Stimulated activated effector memory CD8-positive, alpha-beta T cell treated with anti-CD3 and anti-CD28 coated beads, Interleukin-12 subunit alpha, Interleukin-12 subunit beta, amount 100 ng/mL, for 72 hours (primary cell): ENCODE results near the gene SURF2.

Source experiments
- ATAC-seq: fragments of 150-1000 bp; cut with Tn5 transposase; 2 replicates; pipeline ENCODE4 v1.10.0; 2021
- DNase-seq, 2 donors: peaks; one replicate each; pipeline ENCODE4 v3.0.0; 2021 to 2022; ENCODE audit warnings: low spot score in 2 of 2
- H3K27ac Mint-ChIP-seq: one replicate; pipeline ENCODE4 v1.8.0; 2022; ENCODE audit warnings: mild to moderate bottlenecking, mixed read lengths
- H3K36me3 Mint-ChIP-seq: one replicate; pipeline ENCODE4 v1.8.0; 2022; ENCODE audit warnings: mild to moderate bottlenecking, mixed read lengths
- H3K4me1 Mint-ChIP-seq: one replicate; pipeline ENCODE4 v1.8.0; 2022; ENCODE audit warnings: mixed read lengths
- H3K4me3 Mint-ChIP-seq: one replicate; pipeline ENCODE4 v1.8.0; 2022; ENCODE audit warnings: mild to moderate bottlenecking, mixed read lengths
- H3K9me3 Mint-ChIP-seq: one replicate; pipeline ENCODE4 v1.8.0; 2022; ENCODE audit warnings: mixed read lengths

Gene SURF2

DNA sequence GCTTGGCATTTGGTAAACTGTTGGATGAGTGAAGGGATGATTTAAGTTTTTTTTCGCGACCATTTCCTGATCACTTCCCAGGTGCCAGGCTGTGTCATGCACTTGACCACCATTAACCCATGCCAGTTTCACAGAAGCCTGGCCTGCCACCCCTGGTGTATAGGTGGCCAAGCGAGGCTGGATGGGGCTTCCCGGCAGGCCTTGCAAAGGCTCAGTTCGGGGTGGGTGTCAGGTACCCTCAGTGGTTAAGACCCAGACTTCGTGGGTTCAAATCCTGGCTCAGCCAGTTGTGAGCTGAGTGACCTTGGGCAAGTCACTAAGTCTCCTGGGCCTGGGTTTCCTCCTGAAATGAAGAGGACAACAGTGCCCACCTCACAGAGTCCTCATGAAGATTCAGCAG lies 10.8 kb upstream of the SURF2 start:
- no peak overlapping the region for H3K4me3 Mint-ChIP-seq
- DNase-seq: no peak
- peaks cover 86% of the 10 kb centered on the region for H3K36me3 Mint-ChIP-seq
- no peak overlapping the region for H3K27ac Mint-ChIP-seq
- H3K9me3 Mint-ChIP-seq: no peaks in the 10 kb centered on the region
- ATAC-seq: no peak
- H3K4me1 Mint-ChIP-seq: peaks cover 58% of the 10 kb centered on the region

DNA sequence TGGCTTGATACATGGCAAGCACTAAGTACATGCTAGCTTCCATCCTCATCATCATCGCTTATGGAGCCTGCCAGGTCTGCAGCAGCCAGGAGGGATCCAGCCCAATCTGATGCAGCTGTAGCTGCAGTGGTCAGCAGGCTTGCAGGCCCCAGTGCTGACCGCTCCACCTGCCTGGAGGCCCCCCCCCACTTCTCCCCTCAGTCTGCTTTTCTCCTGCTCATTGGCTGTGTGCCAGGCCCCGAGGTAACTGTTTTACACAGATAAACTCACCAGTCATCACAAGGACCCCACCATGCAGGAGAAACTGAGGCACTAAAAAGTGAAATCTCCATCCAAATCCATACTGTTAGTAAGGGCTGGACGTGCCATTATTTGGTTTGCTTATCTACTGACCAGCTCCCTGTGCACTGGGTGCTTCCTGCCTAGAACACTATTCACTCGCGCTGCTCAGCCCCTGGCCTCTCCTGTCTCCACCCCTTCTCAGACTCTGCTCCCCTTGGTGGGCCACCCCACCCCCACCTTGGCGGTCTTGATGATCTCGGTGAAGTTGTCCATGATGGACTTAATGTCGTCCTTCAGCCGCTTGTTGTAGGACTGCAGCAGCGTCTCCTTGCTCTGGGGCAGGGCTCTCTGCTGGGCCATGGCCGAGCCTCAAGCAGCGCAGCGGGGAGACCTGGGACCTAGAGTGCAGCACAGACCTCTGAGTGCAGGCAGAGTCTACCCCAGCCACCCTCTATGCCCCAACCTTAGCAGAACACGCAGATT lies 10.1 kb upstream of the SURF2 start:
- ATAC-seq (no peak), DNase-seq (no peak)
- Mint-ChIP-seq H3K27ac (peak overlapping the region; percentile 100), H3K4me3 (peak overlapping the region; percentile 99), H3K36me3 (peaks cover 92% of the 10 kb centered on the region), H3K9me3 (no peaks in the 10 kb centered on the region), H3K4me1 (peaks cover 55% of the 10 kb centered on the region)

DNA sequence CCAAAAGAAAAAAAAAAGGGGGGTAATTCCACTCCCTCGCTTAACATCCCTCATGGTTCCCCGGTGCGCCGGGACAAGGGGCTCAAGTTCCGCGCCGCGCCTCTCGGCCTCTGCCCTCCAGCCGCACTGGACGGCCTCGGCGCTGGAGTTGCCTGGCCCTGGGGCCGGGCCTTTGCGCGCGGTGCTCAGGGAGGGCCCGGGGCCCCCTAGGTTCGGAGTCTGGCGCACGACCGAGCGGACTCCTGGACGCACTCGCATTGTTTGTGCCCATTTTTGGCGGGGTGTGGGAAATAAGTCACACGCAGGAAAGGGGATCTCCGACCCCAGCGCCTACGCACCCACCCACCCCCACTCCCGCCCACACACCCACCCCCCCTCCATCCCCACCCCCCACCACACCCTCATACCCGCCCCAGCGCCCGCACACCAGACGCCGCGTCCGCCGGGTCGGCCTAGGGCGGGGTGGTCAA lies 8.8 kb upstream of the SURF2 start:
- peaks cover 45% of the 10 kb centered on the region for H3K4me1 Mint-ChIP-seq
- peak overlapping the region; percentile 100 for H3K27ac Mint-ChIP-seq
- peak; percentile 61 for ATAC-seq
- DNase-seq: peak in 1 of 2 donors; percentile 83
- H3K36me3 Mint-ChIP-seq: peaks cover 92% of the 10 kb centered on the region
- H3K4me3 Mint-ChIP-seq: peak overlapping the region; percentile 99
- H3K9me3 Mint-ChIP-seq: no peaks in the 10 kb centered on the region

DNA sequence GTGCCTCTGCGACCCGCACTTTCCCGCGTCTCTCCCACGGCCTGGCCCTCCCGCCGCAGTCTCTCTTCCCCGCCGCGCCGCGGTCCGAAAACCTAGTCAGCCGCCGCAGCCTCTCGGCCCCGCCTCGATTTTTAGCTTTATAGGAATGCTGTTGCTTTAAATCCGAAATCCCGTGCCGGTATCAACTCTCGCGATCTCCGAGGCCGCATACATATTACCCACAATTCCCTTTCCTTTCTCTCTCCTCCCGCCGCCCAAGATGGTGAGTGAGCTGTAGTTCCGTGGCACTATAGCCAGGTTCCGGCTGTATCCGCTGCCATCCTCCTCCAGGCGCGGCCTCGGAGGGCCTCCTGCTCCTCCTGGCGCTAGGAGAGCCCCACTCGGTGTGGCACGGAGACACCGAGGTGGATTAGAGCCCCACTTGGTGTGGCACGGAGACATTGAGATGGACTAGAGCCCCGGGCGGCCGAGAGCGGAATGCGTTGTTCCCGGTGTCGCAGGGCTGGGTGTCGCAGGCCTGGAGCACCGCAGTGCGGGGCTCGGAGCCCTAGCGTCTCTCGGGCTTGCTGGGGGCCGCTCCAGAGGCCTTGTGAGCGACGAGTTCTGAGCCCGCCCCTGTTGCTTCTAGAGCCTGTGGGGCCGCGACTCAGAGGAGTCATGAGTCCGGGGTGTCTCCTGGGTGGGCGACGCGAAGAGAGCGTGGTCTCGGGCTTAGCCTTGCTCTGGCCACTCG lies 8.2 kb upstream of the SURF2 start, which contains the start of the genes MED22 and RPL7A:
Gene MED22 (minus strand): TSS at position 147 of the 733 bp plus-strand sequence. CDS start 1,469 bp downstream, outside the sequence.
Gene RPL7A (plus strand): TSS at position 234 of the 733 bp plus-strand sequence. CDS start 26 bp downstream, at position 260.
- Mint-ChIP-seq H3K9me3 (no peaks in the 10 kb centered on the region), H3K27ac (peak within 1 kb of the TSS; percentile 100), H3K36me3 (peaks cover 92% of the 10 kb centered on the region), H3K4me1 (peaks cover 50% of the 10 kb centered on the region), H3K4me3 (peak within 1 kb of the TSS; percentile 99)
- peak; percentile 81 to 96 for DNase-seq
- ATAC-seq: peak; percentile 81

DNA sequence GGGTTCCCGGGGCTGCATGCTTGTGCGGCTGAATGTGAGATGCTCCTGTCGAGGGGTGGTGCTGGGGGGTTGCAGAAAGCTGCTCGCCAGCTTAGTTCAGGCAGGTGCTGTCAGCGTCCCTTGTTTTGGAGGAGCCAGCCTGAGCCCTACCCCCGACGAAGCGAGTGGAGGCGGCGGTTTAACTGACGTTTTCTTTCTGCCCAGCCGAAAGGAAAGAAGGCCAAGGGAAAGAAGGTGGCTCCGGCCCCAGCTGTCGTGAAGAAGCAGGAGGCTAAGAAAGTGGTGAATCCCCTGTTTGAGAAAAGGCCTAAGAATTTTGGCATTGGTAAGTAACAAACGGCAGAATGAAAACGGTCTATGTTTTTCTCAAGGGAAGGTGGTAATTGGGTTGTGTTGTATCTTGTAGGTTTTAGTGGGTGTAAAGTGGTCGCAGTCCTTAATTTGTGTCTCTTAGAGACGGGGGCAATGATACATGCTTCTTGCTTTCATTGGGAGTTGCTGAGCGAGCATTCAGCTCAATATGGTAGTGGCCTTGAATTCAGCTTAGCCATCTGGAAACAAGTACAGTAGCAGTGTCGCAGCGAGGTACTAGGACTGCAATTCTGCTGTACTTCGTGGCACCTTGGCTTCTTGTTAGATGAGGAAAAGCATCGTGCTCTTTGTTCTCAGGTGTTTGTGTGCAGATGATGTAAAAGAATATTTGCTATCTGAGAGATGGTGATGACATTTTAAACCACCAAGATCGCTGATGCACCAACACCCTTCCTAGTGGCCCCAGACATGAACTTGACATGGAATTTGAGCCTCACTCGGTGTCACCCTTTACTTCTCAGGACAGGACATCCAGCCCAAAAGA lies 7.4 kb upstream of the SURF2 start:
- peak overlapping the region; percentile 99 for H3K4me3 Mint-ChIP-seq
- peak overlapping the region; percentile 100 for H3K27ac Mint-ChIP-seq
- no peak for ATAC-seq
- no peaks in the 10 kb centered on the region for H3K9me3 Mint-ChIP-seq
- peaks cover 91% of the 10 kb centered on the region for H3K36me3 Mint-ChIP-seq
- no peak for DNase-seq
- peaks cover 53% of the 10 kb centered on the region for H3K4me1 Mint-ChIP-seq

DNA sequence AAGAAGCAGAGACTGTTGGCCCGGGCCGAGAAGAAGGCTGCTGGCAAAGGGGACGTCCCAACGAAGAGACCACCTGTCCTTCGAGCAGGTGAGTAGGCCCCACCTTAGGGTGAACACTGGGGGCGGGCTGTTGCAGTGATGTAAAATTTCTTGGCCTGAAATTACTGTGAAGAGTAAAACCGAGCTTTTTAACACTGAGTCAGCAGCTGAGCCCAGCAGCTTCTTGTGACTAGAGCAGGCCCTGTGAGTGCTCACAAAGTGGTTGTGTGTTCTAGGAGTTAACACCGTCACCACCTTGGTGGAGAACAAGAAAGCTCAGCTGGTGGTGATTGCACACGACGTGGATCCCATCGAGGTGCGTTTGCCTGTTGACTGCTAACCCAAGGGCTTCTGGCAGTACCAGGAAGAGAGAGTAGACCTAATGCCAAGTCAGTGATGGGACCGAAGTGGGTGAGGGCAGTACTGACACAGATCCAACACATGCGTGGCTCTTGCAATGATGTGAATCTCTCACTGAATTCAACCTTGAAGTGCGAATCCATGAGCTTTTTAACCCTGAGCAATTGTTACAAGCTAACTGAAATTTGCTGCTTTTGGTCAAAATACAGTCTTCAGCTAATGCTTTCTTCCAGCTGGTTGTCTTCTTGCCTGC lies 6.3 kb upstream of the SURF2 start:
- ATAC-seq: peak; percentile 45
- no peak for DNase-seq
- peak overlapping the region; percentile 99 for H3K4me3 Mint-ChIP-seq
- H3K36me3 Mint-ChIP-seq: peaks cover 81% of the 10 kb centered on the region
- H3K4me1 Mint-ChIP-seq: peaks cover 60% of the 10 kb centered on the region
- H3K9me3 Mint-ChIP-seq: no peaks in the 10 kb centered on the region
- peak overlapping the region; percentile 100 for H3K27ac Mint-ChIP-seq

DNA sequence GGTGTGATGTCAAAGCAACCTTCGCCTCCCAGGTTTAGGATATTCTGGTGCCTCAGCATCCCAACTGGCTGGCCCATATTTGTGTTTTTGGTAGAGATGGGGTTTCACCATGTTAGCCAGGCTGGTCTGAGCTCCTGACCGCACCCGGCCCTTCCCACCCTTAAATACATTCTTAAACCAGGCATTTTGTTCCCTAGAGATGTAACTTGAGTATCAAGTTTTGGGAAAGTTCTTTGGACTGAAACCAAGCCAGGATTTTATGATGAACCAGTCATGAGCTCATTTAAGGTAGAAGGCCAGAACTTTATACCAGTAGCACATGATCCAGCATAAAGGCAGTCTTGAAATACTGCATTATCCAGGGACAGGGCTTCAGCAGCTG lies 4.8 kb upstream of the SURF2 start:
- ATAC-seq: no peak
- DNase-seq: no peak
- no peaks in the 10 kb centered on the region for H3K9me3 Mint-ChIP-seq
- peaks cover 79% of the 10 kb centered on the region for H3K36me3 Mint-ChIP-seq
- H3K27ac Mint-ChIP-seq: peak overlapping the region; percentile 52
- no peak overlapping the region for H3K4me3 Mint-ChIP-seq
- H3K4me1 Mint-ChIP-seq: peaks cover 56% of the 10 kb centered on the region

DNA sequence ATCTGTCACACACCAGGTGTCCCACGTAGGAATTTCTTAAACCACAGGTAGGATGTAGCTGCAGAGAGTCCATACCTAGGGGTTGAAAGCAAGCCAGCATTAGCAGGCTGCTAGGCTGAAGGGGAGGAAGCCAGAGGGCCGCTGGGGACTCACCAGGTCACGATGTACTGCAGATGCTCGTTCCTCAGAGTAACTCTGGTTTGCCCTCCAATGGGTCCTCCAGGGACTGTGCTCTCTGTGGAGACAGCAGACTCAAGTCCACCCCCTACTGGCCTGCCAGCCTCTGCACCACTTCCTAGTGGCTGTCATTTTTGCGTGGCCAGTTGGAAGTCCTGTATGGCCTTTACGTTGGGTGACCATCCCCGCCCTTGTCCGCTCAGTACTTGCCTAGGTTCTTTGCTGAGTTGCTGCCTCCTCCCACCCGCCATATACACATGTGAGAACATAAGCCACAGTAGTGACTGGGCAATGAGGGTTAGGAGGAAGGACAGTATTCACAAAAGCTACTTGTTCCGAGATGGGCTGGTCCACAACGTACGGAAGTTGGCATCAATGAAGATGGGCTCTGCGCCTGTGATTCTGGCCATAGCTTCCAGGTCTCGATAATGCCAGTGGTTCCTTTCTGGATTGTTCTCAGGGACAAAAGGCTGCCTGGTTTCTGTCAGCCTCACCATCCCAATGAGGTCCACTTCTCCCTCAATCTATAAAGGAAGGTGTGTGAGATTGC lies 4.3 kb upstream of the SURF2 start:
- Mint-ChIP-seq H3K4me1 (peaks cover 53% of the 10 kb centered on the region), H3K27ac (peak overlapping the region; percentile 52), H3K36me3 (peaks cover 79% of the 10 kb centered on the region), H3K4me3 (no peak overlapping the region), H3K9me3 (no peaks in the 10 kb centered on the region)
- ATAC-seq (no peak), DNase-seq (no peak)

DNA sequence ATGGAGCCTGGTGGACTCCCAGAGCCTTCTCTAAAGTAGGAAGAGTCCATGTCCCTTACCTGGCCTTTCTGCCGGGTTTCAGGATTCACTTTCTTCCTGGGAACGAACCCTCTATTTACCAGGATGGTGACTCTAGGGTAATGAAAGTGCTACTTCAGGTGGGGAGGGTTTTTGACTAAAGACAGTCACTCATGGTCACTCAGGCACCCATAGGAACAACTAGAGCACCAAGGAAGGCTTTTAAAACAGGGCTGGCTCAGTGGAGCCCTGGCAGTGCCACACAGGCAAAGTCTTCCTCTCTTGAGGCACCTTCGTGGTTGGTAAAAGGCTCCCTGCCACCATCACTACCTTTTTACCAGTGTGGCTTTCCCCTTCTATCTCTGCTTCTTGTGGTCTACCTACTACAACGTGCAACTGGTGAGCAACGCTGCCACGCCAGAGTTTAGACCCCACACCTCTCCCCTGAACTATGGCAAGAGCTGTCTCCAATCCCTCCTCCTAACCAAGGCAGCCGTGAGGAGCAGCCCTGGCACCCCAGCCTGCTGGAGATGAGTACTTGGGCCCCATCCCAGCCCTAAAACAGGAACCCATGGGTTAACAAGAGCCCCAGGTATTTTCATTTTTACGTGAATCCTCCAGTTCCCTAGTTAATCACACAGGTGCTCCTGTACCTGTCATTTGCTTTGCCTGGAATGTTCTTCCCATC lies 3.6 kb upstream of the SURF2 start:
- H3K27ac Mint-ChIP-seq: peak overlapping the region; percentile 88
- H3K36me3 Mint-ChIP-seq: peaks cover 80% of the 10 kb centered on the region
- H3K4me1 Mint-ChIP-seq: peaks cover 57% of the 10 kb centered on the region

DNA sequence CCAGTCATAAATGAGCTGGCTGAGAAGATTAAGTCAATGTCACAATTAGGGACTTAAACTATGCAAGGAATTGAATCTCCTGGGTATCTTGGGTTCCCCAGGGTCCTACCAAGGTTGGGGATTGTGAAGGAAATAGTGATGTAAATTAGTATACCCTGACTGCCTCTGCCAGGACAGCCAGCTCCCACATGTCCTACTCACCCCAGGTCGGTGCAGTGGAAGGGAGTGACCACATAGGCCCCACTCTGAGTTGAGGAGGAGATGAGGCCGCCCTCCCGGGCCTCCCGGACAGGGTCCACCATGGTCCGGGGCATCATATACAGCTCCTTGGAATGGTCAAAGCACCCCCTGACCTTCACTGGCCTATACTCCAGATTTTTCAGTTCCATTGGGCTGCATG lies 2.8 kb upstream of the SURF2 start:
- Mint-ChIP-seq H3K4me3 (no peak overlapping the region), H3K9me3 (no peaks in the 10 kb centered on the region), H3K27ac (peak overlapping the region; percentile 88), H3K4me1 (peaks cover 57% of the 10 kb centered on the region), H3K36me3 (peaks cover 80% of the 10 kb centered on the region)
- DNase-seq (no peak), ATAC-seq (no peak)

More for the DNA sequence above, 3.6 kb upstream of the SURF2 start:
- DNase-seq (no peak), ATAC-seq (no peak)
- Mint-ChIP-seq H3K4me3 (no peak overlapping the region), H3K9me3 (no peaks in the 10 kb centered on the region)

DNA sequence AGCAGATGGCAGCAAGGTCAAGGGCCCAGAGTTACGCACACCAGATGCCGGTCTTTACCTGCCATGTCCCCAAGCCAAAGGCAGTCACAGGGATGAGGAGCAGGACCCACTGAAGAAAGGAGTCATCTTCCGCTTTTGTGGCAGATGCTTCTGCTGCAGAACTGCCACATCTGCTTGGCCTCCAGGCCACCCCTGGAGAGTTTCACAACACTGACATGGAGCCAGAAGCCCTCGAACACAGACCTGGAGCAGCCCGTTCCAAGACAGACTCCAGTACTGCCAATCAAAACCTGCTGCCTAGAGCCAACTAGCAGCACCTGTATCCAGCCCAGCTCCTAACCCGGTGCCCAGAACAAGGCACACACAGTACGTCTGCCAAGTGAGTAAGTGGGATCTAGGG lies 1.6 kb upstream of the SURF2 start:
- no peak for ATAC-seq
- Mint-ChIP-seq H3K4me1 (peaks cover 57% of the 10 kb centered on the region), H3K27ac (peak overlapping the region; percentile 89), H3K36me3 (peaks cover 80% of the 10 kb centered on the region), H3K4me3 (peak overlapping the region; percentile 81), H3K9me3 (no peaks in the 10 kb centered on the region)
- DNase-seq: no peak

DNA sequence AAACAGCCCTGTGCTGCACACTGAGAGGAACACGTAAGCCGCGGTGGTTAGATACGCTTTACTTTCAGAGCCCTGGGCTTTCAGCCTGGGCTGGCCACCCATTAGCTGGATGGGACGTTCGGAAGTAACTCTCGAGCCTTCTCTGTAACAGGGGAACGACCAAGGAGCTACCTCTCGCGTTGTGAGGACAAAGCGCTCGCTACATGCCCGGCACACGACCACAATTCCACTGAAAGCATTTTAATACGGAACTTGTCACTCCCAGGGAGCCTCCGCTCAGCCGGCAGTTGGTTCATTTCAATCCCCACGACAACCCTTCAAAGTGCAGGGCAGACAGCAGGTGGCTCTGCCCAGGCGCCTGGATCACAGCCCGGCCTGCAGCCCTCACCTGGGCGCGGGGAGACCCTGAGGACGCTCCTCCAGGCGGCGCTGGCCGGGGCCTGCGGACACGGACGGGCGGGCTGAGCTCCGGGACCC lies 431 bp upstream of the SURF2 start:
- ATAC-seq: peak; percentile 47
- peaks cover 59% of the 10 kb centered on the region for H3K4me1 Mint-ChIP-seq

DNA sequence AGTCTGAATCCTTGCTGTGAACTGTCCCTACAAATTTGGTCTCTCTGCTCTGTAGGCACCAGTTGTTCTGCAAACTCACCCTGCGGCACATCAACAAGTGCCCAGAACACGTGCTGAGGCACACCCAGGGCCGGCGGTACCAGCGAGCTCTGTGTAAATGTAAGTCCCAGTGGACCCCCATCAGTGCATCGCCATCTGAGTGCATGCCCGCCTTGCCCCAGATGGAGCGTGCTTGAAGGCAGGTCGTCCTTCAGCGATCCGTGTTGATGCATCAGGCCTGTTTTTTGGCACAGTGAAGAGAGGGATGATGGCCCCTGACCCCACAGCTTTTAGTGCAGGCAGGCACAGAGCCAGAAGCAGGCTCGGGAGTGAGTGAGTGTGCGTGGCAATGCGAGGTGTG lies 1.3 kb downstream of the SURF2 start:
- Mint-ChIP-seq H3K4me3 (peak overlapping the region; percentile 81), H3K9me3 (no peaks in the 10 kb centered on the region), H3K36me3 (peaks cover 80% of the 10 kb centered on the region), H3K27ac (peak overlapping the region; percentile 89), H3K4me1 (peaks cover 76% of the 10 kb centered on the region)
- ATAC-seq (no peak), DNase-seq (no peak)

More for the DNA sequence above, 431 bp upstream of the SURF2 start:
- H3K9me3 Mint-ChIP-seq: no peaks in the 10 kb centered on the region
- no peak for DNase-seq
- peaks cover 80% of the 10 kb centered on the region for H3K36me3 Mint-ChIP-seq
- peak overlapping the region; percentile 81 for H3K4me3 Mint-ChIP-seq
- H3K27ac Mint-ChIP-seq: peak overlapping the region; percentile 89
